ENCODE results near the gene ADGRL3.
"Not testable (repeated sequence)": the region's sequence is repeated elsewhere in the genome, so short reads cannot be mapped to it uniquely, and the experiment has no call there.

Gene ADGRL3

DNA sequence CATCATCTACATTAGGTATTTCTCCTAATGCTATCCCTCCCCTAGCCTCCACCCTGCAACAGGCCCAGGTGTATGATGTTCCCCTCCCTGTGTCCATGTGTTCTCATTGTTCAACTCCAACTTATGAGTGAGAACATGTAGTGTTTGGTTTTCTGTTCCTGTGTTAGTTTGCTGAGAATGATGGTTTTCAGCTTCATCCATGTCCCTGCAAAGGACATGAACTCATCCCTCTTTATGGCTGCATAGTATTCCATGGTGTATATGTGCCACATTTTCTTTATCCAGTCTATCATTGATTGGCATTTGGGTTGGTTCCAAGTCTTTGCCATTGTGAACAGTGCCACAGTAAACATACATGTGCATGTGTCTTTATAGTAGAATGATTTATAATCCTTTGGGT lies 7.0 kb downstream of the ADGRL3 start:
- not testable (repeated sequence) for DNase-seq

DNA sequence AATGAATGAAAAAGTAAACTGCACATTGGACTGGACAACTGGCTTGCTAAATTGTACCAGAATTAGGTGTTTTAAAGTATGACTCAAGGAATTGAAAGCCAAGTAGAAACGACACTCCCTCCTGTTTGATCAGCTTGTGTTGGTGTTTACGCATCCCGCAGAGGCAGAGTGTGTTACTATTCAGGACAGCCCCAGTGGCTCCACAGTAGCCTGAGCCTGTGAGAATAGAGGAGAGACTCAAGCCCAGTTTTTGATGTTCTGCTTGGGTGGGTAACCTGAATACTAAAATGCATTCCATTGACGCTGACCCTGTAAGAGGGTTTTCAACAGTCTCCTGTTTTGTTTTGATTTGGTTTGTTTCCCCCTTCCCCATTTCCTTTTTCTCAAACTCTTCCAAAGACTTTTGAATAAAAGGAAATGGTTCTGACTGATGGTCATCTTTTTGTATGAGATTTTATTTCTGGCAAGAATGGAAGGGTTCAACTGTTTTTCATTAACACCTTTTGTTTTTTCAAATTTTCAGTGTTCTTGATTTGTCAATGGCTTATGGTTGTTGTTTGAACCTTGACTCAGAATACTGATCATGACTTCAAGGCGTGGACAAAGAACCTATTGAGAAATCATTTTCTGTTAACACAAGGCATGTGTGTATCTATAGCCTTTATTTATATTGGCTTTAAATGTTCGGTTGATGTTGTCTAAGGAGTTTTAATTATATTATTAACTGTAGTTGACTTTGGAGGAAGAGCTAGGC lies 10.2 kb downstream of the ADGRL3 start:
- DNase-seq: no peak

DNA sequence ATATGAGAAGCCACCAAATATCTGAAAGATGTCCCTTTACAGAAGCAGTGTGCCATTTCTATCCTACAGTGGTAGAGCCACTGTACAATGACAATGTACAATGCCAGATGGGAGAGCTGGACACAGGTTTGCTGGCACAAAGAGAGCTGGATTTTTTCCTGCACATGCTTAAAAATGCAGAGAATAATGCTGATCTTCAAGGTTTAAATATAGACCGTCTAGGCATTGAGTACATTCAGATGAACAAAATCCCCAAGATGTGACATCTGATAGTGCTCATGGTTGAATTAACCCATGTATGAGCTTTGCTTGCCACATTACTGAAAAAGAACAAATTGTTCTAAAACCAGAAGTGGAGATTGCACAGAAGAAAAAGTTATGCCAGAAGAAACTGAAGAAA lies 11.7 kb downstream of the ADGRL3 start:
- DNase-seq: no peak

DNA sequence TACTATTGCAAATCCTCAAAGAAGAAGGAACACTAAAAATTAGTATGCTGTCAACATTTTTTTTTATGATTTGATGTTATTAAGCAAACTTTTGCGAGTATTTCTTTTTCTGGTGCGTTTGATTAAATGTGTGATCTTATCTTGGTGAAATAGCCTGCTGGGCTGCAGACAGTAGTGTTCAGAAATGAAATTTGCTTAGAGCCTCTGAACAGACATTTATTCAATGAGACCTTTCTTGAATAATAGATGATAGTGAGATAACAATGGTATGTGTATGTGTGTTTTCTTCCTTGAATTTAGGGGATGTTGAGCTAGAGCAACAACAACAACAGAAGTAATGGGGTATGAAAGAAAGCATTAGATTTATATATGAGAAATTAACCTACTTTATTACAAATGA lies 12.7 kb downstream of the ADGRL3 start:
- DNase-seq: no peak

DNA sequence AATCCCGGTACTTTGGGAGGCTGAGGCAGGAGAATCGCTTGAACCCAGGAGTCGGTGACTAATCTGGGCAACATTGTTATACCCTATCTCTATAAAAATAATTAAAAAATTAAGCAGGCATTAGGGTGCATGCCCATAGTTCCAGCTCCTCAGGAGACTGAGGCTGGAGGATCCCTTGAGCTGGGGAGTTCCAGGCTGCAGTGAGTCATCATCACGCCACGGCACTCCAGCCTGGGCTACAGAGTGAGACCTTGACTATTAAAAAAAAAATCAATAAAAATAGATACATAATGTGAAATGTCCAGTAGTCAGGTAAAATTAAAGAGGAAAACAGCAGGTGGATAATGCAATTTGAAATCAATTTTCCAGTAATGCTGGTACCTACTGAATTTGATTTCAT lies 14.6 kb downstream of the ADGRL3 start:
- DNase-seq: no peak

DNA sequence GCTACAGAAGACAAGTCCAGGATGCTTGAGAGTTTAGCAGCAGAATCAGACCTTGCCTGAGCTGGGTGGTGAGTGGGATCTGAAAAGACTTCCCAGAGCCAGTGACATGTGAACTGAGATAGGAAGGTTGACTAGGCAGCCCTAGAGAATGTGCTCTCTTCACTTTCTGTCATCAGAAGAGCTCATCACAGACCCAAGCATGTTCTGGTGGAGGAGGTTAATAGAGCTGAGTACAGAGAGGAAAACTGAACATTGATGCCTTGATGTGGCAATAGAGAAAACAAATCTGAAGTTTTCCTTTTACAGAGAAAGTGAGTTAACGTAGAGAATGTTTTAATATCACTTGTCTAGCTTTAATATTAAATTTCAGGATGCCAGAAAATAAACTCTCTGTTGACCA lies 17.1 kb downstream of the ADGRL3 start:
- no peak for DNase-seq

DNA sequence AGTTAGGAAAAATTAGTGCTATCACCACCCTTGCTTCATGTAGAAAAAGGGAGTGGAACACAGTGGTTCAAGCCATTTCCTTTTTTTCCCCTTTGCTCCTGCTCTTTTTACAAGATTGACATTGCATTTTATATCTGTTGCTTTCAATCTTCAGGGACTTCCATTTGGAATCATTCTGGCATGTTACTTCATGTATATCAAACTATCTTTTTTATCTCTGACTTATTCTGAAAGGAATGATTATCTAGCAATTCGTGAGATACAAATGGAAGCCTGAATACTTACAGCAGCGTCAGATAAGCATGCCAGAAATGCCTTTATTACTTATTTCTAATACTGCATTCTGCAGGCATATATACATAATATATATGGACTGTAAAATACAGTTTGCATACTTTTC lies 20.4 kb downstream of the ADGRL3 start:
- no peak for DNase-seq

DNA sequence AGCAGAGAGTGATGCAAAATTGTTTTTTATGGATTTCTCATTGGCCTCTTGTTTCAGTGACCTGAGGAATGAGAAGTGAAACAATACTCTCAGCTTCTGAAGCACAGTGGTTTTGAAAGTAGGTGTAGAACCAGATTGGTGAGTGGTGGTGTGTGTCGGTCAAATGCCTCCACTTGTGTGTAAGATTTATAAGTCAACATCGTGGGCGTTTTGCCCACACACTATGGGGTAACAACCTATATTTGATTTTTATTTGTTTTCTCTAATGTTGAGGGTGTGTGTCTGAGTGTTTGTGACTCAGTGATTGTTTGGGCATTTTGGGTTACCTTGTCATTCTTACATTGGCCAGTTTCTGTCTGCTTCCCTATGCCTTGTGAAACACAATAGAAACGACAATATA lies 23.3 kb downstream of the ADGRL3 start:
- no peak for DNase-seq

DNA sequence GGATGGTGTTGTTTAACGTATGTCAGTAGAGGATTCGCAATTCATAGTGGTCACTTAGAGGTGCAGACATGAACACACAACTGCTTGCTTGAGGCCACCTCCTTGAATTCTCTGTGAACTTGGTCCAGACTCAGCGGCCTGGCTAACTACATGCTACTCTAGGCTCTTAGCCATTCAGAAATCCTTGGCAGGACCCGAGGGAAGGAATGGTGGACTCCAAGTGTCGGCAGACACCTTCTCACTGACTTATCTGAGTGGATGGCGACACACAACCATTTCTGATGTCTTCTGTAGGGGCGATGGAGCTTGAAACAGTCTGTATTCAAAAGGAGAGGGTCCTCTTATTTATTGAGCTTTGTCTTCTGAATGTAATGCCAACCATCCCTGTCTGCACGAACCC lies 24.4 kb downstream of the ADGRL3 start:
- no peak for DNase-seq

DNA sequence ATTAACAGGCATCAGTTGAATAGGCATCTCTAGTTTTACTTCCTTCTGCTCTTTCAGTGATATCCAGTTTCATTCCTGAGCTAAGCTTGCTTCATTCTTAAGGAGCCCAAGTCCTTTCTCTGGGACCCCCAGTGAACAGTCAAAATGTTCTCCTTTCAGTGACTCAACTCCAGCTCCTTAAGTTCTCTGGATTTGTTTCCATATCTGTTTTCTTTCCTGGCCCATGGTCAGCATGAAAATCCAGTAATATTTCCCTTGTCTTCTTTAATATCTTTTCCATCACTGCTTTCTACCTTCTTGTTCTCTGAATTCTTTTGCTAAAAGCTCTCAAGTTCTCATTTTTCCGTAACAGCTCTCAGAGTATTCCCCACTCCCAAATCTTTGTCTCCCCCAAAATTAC lies 25.5 kb downstream of the ADGRL3 start:
- no peak for DNase-seq

DNA sequence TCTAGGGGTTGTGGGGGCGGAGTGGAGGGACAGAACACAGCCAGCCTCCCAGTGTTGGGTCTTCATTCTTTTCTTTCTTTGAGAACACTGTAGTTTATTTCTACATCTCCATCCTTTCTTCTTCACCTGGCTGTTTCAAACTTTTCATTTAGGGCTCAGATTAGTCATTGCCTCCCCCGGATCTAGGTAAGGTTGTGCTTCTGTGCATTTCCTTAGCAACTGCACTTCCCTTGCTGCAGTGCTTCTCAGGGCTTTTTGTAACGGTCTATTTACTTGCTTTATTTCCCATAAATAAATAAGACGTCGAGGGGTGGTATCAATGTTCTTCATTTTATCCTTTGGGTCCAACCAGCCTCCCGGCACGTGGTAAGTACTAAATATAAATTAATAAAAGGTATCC lies 31.3 kb downstream of the ADGRL3 start:
- no peak for DNase-seq

DNA sequence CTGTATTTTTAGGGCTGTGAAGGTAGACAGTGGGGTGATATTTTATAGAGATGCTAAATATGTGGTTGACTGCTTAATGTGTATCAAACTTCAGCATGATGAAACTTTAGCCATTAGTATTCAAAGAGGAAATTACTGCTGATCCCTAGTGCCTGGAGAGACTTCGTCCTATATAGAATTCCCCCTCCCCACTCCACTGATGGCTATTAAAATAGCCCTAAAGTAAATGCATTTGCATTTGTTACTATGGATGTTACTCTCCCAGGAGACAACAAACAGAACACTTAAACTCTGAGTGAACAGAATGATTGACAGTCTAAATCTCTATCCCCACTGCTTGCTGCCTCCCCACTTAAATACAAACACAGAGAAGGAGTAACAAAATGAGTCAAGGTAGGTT lies 39.1 kb downstream of the ADGRL3 start:
- no peak for DNase-seq

DNA sequence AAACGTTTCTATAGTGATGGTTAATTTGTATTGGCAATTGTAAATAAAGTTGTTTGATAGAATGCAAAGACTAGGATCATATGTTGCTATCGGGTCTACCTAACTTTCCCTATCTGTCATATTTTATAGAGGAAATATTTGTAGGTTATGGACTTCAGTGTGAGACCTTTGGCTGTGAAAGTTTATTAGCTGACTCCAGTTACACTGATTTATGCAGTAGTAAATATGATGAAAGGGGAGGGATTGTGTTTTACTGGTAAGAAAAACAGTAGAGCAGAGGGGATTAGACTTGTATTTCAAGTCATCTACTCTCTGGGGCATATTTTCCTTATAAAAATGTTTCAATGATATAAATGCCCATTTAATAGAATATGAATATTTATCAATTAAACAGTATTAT lies 43.8 kb downstream of the ADGRL3 start:
- no peak for DNase-seq

DNA sequence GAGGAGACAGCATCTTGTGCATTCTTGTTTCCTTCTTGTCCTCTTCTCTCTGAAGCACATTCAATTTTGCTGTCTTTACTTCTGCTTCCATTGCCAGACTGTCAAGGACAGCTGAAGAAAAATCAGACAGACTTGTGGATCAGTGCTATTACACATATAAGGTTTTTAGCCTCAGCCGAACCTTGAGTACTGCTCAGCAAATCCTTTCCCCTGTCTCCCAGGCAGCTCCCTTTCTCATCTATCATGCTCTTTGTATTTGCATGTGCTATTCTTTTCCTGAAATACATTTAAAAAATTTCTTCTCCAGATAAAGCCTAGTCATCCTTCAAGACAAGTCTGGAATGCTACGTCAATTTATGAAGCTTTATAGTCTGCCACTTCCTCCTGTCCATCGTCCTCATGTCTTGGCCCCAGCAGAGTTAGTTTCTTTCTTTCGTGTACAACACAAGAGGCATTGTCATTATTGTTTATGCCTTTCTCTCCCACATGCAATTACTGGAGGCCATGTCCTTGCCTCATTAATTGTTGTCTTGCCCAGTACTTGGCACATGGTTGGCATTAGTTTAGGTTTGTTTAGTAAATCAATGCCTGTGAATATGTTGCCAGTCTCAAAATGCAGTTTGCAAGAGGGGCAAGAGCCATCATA lies 45.1 kb downstream of the ADGRL3 start:
- no peak for DNase-seq

DNA sequence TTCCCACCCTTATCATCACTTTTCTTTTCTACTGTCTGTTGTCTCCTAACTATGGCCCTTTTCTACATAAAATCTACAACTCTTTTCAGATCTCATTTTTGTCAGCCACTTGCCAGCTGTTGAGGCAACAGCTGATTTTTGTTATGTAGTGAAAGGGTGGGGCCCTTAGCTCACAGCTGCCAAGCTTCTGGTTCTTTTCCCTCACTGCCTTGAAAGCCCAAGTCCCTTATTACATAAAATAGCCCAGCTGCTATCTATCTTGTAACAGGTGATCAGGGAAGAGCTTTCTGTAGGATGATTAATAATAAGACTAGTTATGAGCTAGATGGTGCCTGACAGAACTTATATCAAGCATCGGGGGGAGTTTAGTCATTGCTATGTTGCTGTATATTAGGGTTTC lies 45.9 kb downstream of the ADGRL3 start:
- DNase-seq: no peak

DNA sequence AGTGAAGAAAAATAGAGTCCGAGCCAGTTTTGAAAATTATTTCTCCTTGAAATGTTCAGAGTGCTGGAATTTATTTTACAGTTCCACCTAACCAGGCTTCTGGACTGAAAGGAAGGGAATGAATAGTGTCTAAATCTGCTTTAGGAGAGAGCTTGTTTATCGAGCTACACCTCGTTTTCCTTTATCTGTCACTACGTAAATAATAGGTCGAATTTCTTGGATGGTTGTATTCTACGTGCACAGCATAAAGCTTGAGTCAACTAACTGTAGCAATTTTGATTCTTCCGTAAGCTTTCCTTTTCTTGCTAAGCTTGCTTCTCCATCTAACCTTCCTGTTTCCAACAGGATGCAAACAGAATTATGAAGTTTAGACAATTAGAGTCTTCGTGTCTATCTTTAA lies 48.6 kb downstream of the ADGRL3 start:
- DNase-seq: no peak

DNA sequence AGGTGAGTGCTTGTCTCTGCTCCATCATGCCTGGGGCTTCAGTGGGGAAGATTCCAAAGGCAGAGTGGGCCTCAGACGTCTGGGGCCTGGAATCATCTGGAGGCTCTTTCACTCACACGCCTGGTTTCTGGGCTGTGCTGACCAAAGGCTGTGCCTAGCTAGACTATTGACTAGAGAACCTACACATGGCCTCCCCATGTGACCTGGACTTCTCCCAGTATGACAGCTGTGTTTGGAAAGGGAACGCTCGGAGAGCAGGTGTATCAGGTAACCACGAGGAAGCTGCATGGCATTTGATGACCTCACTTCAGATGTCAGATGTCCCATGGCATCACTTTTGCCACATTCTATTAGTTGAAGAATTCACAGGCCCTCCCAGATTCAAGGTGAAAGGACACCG lies 51.0 kb downstream of the ADGRL3 start:
- no peak for DNase-seq

DNA sequence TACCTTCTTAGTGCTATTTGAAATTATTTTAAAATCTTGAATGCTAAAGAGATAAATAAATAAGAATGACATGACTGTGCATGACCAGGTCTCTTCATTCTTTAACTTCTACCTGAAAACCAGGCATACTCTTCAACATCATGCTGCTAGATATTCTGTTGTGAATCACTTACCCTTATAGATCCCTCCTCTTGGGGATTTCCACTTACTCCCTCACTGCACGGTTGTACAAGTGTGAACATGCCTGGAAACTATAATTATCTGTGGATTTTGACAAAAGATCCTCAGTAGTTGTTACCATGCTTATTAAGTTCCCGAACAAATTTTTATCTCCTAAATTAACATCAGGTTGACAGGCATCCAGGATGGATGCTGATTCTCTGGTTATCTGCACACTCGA lies 54.3 kb downstream of the ADGRL3 start:
- no peak for DNase-seq

DNA sequence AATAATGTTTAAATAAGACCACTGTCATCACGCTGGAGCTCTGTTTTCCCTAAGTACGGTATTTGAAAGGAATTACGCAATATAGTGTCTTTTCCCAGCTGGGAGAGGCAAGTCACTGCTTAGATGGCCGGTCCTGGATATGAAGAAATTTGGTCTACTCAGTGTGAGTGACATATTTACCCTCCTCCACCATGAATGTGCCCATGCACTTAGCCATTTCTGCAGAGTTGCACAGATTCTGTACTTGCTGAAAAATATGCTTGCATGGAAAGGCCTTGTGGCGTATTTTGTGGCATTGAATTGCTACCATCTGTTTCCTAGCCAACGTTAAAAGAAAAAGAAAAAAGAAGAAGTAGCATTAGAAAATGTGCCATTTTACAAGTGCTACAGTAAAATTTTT lies 73.1 kb downstream of the ADGRL3 start:
- DNase-seq: no peak

DNA sequence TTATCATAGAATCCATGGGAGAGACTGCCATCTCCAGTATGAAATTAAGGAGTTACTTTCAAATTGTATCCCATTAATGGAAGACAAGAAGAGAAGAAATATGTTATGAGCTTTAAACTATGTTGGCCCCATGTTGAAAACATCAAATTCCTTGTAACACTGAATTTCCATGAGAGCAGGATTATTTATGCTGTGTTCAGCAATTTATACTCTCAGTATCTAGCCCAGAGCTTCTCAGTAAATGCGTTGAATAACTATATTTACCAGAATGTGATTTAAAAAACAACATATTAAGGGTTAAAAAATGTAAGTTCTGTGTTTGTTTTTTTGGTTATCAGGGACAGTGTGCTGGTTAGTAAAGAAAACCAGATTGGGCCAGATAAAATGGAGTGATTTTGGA lies 74.2 kb downstream of the ADGRL3 start:
- DNase-seq: no peak

DNA sequence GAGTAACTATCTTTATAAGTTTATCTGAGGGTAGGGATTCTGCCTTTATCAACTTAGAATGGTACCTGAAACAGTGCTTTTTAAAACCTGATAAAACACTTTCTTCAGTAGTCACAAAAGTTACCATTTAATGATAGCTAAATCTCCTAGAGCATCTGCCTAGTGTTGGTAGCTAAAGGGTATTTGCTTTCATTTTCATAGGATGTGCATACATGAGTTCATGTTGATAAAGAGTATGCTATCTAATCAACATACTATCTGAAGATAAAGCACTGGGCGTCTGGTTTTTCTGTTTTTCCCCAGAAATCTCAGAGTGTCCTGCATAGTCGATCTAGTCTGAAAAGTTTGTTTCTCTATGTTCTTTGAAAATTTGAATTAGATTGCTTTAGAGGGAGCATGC lies 75.1 kb downstream of the ADGRL3 start:
- DNase-seq: no peak

DNA sequence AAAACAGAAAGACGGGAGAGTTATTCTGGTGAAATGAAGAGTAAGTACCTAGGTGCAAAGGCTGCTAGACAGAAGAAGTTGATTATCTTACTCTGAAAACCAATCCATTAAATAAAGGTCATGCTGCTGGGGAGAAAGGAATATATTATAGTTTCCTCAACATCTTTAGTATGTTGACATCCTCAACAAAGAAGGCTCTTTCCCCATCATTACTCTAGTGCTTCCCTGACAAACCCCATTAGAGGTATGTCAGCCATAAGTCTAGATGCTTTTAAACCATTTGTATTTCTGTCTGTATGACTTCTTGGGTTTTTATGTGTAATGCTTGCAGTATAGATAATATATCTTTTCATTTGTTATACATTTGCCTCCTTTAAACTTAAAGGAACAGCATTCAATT lies 75.9 kb downstream of the ADGRL3 start:
- DNase-seq: no peak

DNA sequence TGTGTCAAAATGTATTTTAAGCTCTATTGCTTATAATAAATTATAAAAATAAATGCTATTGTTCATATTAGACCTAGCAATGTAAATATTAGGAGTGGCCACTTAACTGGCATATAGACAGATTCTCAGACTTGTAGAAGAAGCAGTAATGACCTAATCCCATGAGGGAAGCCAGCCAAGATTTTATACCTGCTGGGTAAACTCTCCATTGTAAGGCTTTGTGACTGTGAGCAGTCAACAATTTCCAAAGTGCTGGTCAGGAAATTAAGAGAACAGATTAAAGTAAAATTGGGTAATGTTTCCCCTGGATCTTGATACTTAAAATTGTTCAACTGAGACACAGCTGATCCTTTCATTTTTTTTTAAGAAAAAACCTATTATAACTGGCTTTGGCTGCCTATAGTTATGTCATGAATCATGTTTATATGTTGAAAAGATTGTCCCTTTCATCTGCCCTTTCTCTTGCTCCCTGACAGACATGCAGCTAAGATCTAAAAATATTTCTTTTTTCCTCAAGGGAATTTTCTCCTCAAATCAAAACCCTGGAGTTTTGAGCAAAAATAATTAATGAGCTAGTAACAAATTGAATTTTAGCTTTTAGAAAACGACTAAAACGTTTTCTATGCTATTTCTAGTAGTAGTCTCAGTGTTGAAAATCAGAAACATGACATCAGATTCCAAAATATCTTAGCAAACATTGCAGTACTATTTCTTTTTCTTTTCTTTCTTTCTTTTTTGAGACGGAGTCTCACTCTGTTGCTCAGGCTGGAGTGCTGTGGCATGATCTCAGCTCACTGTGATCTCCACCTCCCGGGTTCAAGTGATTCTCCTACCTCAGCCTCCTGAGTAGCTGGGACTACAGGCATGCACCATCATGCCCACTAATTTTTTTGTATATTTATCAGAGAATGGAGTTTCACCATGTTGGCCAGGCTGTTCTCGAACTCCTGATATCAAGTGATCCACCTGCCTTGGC lies 77.9 kb downstream of the ADGRL3 start:
- no peak for DNase-seq

DNA sequence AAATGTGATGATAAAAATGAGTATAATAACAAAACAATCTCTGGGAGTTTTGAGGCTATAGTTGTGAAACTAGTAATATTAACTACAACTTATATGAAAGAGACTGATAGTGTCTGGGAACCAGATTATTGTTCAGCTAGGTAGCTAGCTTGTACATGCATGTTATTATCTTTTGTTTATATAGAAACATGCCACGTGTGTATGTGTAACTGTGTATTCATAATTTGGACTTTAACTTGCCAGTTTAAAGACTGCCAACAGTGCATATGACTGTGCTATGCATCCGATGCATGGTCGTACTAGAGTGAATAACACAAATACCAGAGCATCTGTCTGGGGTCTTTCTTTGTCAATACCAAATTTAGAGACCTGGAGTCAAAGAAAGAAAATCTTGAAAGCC lies 92.2 kb downstream of the ADGRL3 start:
- no peak for DNase-seq
